Activated T-cell treated with anti-CD3 and anti-CD28 coated beads for 48 hours (primary cell): Measurements from ENCODE around the gene SPAG9.
A peak's percentile ranks its signal among the peaks of the same experiment; 100 is the strongest.

ENCODE experiments used
- DNase-seq: peaks from one replicate; pipeline ENCODE4 v3.0.0-alpha.2; 2020; ENCODE audit warnings: low read depth

Gene SPAG9, protein sequence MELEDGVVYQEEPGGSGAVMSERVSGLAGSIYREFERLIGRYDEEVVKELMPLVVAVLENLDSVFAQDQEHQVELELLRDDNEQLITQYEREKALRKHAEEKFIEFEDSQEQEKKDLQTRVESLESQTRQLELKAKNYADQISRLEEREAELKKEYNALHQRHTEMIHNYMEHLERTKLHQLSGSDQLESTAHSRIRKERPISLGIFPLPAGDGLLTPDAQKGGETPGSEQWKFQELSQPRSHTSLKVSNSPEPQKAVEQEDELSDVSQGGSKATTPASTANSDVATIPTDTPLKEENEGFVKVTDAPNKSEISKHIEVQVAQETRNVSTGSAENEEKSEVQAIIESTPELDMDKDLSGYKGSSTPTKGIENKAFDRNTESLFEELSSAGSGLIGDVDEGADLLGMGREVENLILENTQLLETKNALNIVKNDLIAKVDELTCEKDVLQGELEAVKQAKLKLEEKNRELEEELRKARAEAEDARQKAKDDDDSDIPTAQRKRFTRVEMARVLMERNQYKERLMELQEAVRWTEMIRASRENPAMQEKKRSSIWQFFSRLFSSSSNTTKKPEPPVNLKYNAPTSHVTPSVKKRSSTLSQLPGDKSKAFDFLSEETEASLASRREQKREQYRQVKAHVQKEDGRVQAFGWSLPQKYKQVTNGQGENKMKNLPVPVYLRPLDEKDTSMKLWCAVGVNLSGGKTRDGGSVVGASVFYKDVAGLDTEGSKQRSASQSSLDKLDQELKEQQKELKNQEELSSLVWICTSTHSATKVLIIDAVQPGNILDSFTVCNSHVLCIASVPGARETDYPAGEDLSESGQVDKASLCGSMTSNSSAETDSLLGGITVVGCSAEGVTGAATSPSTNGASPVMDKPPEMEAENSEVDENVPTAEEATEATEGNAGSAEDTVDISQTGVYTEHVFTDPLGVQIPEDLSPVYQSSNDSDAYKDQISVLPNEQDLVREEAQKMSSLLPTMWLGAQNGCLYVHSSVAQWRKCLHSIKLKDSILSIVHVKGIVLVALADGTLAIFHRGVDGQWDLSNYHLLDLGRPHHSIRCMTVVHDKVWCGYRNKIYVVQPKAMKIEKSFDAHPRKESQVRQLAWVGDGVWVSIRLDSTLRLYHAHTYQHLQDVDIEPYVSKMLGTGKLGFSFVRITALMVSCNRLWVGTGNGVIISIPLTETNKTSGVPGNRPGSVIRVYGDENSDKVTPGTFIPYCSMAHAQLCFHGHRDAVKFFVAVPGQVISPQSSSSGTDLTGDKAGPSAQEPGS (N-terminal part only)

DNA sequence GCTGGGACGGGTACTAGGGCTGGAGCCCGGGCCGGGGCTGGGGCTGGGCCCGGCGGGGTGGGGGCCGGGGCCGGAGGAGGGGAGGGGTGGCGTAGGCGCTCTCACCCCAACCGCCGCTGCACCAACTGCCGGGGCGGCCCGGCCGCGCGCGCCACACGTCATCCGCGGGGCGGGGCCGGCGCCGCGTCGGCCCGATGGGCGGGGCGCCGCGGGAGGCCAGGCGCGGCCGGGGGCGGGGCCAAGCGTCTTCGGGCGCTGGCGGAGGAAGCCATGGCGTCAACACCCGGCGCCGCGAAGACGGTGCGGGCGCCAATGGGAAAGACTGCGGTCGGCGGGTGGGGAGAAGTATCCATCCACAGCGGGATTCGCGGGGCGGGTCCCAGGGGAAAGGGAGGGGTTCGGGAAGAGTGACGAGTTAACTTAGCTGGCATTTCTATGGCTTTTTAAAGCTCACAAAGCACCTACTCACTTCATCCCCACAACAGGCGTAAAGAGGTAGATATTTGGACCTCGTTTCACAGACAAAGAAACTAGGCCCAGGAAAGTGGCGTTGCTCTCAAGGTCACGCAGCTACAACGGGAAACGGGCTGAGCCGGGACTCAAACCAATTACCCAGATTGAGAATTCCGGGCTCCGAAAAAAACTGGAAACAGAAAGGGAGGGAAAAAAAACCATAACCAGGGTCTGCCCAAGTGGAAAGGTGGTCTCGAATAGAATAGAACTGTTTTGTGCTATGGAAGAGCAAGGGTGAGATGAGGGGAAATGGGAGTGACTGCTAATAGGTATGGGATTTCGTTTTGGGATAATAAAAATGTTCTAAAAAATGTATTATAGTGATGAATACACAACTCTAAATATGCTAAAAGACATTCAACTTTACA lies at the start of gene SPAG9:
Gene SPAG9 (minus strand): TSS at position 130 of the 881 bp plus-strand sequence. CDS start 212 bp downstream, outside the sequence.
- DNase-seq: peak; percentile 95

- no peak for DNase-seq
These were observed 48.7 kb upstream of the SPAG9 start for GRCh38 chr17:51169340-51169739.

- DNase-seq: peak; percentile 75
These were observed 46.6 kb upstream of the SPAG9 start for GRCh38 chr17:51166987-51167931.

- DNase-seq: peak; percentile 80
These were observed 45.7 kb upstream of the SPAG9 start, which contains the start of gene NME2 for GRCh38 chr17:51166198-51166986. Gene NME2 (plus strand): TSS chr17:51166411. CDS start chr17:51166831, 420 bp downstream.

DNA sequence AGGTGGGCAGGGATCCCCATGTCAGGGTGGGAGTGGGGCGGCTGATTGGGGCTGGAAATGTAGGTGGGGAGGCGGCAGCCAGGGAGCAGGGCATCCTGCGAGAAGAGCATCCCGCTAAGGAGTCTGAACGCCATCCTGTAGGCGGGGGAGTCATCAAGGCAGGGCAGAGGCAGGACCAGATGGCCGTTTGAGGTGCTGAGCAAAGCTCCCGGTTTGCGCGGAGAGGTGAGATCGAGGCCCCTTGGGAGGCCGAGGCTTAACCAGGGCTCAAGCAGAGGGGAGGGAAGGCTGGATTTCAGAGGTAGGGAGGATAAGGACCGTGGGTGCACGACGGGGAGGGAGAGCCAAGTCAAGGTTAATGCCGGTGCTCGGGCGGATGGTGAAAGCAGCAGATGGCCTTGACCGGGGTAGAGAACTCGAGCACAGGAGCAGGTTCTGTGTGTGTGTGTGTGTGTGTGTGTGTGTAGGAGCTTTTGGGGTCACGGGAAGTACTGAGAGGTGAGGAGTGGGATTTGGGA lies 45.1 kb upstream of the SPAG9 start:
- DNase-seq: no peak

GRCh38 chr17:51164911-51165679 lies 44.4 kb upstream of the SPAG9 start:
- no peak for DNase-seq

DNA sequence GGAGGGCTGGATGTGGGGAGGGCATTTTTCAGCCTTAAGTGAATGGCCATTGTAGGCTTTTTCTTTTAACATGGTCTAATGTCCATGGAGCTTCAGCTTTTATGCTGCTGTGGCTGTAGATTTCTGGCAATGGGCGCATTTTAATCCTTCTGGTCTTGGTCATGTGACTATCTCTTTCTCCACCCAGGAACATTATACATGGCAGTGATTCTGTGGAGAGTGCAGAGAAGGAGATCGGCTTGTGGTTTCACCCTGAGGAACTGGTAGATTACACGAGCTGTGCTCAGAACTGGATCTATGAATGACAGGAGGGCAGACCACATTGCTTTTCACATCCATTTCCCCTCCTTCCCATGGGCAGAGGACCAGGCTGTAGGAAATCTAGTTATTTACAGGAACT lies 40.9 kb upstream of the SPAG9 start:
- DNase-seq: no peak

GRCh38 chr17:51159604-51160003 lies 38.9 kb upstream of the SPAG9 start:
- DNase-seq: no peak

- DNase-seq: no peak
These were observed 34.7 kb upstream of the SPAG9 start for GRCh38 chr17:51155416-51155815.

DNA sequence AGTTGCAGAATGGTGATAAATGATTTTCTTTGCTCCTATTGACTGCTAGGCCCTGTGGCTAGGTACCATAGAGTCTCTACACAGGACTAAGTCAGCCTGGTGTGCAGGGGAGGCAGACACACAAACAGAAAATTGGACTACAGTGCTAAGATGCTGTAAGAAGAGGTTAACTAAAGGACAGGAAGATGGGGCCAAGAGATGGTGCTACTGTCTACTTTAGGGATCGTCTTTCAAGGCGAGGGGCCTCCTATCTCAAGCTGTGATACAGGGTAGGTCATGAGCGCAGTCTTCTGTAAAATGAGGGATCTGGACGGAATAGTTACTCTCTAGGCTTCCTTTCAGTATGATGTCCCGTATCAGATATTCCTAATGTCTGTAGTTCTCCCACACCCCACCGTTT lies 33.5 kb upstream of the SPAG9 start:
- DNase-seq: no peak

GRCh38 chr17:51153210-51154072 lies 32.8 kb upstream of the SPAG9 start, which contains the start of gene NME1:
Gene NME1 (plus strand): TSS chr17:51153559. CDS start chr17:51155655, 2,096 bp downstream.
- DNase-seq: peak; percentile 98

DNA sequence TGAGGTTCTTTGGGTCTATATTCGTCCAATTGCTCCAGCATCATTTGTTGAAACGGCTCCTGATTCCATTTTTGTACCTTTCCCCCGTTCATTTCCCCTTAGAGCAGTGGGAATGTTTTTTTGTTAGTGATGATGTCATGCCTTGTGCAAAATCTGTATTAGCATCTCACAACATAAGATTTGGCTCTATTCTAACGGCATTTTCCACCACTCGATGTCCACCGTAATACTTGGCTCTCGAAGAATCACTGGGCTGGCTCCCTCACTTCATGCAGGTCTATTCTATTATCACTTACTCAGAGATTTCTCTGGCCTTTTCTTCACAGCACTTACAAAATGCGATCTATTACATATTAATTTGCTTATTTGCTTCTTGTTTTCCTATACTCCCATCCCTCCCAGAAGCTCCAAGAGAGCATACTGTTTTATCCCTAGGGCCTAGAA lies 32.1 kb upstream of the SPAG9 start:
- DNase-seq: no peak

DNA sequence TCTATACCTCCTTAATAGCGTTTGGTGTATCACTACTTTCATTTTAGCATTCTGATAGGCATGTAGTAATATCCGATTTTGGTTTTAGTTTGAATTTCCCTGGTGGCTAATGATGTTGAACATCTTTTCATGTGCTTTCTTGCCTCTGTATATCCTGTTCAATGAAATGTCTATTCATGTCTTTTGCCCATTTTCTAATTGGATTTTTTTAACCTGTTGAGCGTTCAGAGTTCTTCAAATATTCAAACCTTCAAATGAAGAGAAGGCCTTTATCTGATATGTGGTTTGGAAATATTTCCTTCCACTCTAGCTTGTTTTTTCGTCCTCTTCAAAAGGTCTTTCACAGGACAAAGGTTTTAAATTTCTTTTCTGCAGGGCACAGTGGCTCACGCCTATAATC lies 30.3 kb upstream of the SPAG9 start:
- DNase-seq: no peak

DNA sequence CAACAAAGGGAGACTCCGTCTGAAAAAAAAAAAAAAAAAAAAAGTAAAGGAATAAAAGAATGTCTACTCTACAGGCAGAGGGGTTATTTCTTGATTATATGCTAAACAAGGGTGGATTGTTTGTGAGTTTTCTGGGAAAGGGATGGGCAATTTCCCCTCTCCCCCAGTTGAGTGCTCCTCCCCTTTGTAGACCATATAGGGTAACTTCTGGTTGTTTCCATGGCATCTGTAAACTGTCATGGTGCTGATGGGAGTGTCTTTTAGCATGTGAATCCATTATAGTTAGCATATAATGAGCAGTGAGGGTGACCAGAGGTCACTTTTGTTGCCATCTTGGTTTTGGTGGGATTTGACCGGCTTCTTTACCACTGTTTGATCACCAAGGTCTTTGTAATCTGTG lies 28.5 kb upstream of the SPAG9 start:
- DNase-seq: no peak

GRCh38 chr17:51147650-51148049 lies 27.0 kb upstream of the SPAG9 start:
- no peak for DNase-seq

DNA sequence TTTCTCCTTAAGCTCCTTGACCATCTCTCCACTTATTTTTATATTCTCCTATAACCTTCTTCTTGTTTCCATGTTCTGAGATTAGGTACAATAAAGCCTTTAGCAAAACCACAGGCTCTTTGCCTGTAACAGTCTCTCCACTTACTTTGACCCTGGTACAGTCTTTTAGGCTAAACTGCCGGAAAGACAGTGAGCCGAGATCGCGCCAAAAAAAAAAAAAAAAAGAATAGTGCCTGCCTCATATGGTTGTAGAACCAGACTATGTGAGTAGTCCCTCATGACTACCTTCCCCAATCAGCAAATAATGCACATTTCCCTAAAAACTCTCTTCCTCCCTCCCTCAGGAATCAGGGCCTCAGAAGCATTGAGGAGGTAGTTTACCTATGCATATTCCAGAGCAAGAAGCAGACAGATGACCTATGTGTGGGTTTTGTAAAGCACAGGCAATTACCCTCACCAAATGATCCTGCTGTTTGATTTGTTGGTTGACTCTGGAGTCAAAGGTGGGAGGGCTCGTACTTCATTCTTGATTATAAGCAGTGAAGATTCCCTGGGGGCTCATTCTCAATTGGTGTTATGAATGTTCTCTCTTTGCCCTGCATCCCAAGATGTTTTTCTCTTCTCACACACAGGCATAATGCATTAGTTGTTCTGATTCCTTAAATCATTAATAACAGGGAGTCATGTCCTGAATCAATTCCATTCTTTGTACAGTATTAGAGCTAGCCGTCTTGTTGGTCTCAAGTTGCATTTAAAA lies 23.8 kb upstream of the SPAG9 start:
- no peak for DNase-seq
